GM15510 (cell line): ENCODE data around the gene INPP5E.

ENCODE experiments used
- POLR2A ChIP-seq: IDR thresholded peaks from 3 replicates; pipeline ENCODE4 v1.6.1; 2011; ENCODE audit warnings: borderline replicate concordance; ENCODE audit not compliant: insufficient read length; ENCODE audit errors: extremely low read depth

INPP5E gene

GRCh38 chr9:136431782-136432350 is 7.8 kb downstream of the INPP5E start:
- TF ChIP-seq POLR2A = no peak

GRCh38 chr9:136430588-136431234 is 8.9 kb downstream of the INPP5E start:
- no peak for TF ChIP-seq POLR2A

GRCh38 chr9:136429683-136430491 is 9.8 kb downstream of the INPP5E start:
- TF ChIP-seq POLR2A = no peak

GRCh38 chr9:136429075-136429628 is 10.5 kb downstream of the INPP5E start:
- no peak for TF ChIP-seq POLR2A

GRCh38 chr9:136426787-136427186 is 12.9 kb downstream of the INPP5E start:
- no peak for TF ChIP-seq POLR2A

GRCh38 chr9:136424750-136425362 is 14.8 kb downstream of the INPP5E start:
- TF ChIP-seq POLR2A = no peak

GRCh38 chr9:136423432-136424146 is 16.1 kb downstream of the INPP5E start:
- no peak for TF ChIP-seq POLR2A

- TF ChIP-seq POLR2A = no peak
Observed at GRCh38 chr9:136422876-136423275, 16.8 kb downstream of the INPP5E start.

GRCh38 chr9:136421791-136422190 is 17.9 kb downstream of the INPP5E start:
- TF ChIP-seq POLR2A = no peak

- no peak for TF ChIP-seq POLR2A
Observed at GRCh38 chr9:136419092-136419420, 20.6 kb downstream of the INPP5E start.

GRCh38 chr9:136418182-136419091 is 21.2 kb downstream of the INPP5E start:
- TF ChIP-seq POLR2A = no peak

GRCh38 chr9:136416914-136417313 is 22.7 kb downstream of the INPP5E start:
- no peak for TF ChIP-seq POLR2A

GRCh38 chr9:136416427-136416826 is 23.2 kb downstream of the INPP5E start:
- TF ChIP-seq POLR2A = no peak
